HL-60 (cell line): ENCODE data around the gene COQ8B.

Experiments
- DNase-seq, 2 experiments: peaks; one replicate each; pipeline ENCODE4 v3.0.0-alpha.2; 2010 to 2020; ENCODE audit warnings: low read depth in 1 of 2, low spot score in 1 of 2
- H3K27ac ChIP-seq: fragments of 250-450 bp; sonication (Bioruptor Pico); replicated peaks from 2 replicates; pipeline ENCODE4 v1.5.1; 2020; ENCODE audit warnings: mild to moderate bottlenecking, moderate library complexity
- H3K27me3 ChIP-seq: fragments of 250-450 bp; sonication (Bioruptor Pico); 2 replicates; pipeline ENCODE4 v1.5.1; 2021; ENCODE audit warnings: mild to moderate bottlenecking, moderate library complexity; ENCODE audit not compliant: insufficient read depth, poor library complexity, severe bottlenecking
- H3K4me3 ChIP-seq: replicated peaks from 2 replicates; pipeline ENCODE4 v1.5.1; 2011; ENCODE audit warnings: mild to moderate bottlenecking, control low read depth, low read length; ENCODE audit not compliant: insufficient read depth
- GABPA ChIP-seq: IDR thresholded peaks from 2 replicates; pipeline ENCODE4 v1.6.1; 2012; ENCODE audit warnings: low read depth
- POLR2AphosphoS5 ChIP-seq: IDR thresholded peaks from 2 replicates; pipeline ENCODE4 v1.6.1; 2012; ENCODE audit warnings: low read depth
- SPI1 ChIP-seq: IDR thresholded peaks from 2 replicates; pipeline ENCODE4 v1.6.1; 2012; ENCODE audit warnings: low read depth, mild to moderate bottlenecking, borderline replicate concordance
- TF ChIP-seq, protein P1 (sequence below): IDR thresholded peaks from 2 replicates; pipeline ENCODE4 v1.6.1; 2012; ENCODE audit warnings: low read depth; ENCODE audit not compliant: insufficient replicate concordance
- TF ChIP-seq, protein P2 (sequence below): IDR thresholded peaks from one replicate; pipeline ENCODE4 v1.5.1; 2011; ENCODE audit warnings: low read length, control low read depth, inconsistent platforms; ENCODE audit not compliant: insufficient read depth

COQ8B gene

DNA sequence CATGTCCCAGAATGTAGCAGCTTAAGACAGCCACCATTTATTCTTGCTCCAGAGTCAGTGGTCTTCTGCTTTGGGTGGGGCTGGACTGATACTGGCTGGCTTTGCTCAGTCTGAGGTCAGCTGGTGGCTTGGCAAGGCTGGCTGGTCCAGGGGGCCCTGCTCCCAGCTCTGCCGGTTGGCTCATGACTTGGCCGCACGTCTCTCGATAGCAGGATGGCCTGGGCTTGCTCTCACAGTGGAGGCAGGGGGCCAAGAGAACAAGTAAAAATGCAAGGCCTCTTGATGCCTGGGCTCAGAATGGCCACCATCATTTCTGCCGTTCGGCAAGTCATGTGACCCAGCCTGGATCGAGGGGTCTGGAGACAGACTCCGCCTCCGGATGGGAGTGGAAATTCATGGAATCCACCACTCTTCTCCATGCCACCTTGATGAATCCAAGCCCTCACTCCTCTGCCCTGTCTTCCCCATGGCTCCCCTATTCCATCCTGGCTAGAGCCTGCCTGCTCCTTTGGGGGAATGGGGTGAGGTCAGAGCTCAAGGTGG, 20.5 kb upstream of the COQ8B start:
- Histone ChIP-seq H3K27ac (no peak overlapping the region), H3K27me3 (no peaks in the 10 kb centered on the region), H3K4me3 (no peak overlapping the region)
- TF ChIP-seq, protein P1, sequence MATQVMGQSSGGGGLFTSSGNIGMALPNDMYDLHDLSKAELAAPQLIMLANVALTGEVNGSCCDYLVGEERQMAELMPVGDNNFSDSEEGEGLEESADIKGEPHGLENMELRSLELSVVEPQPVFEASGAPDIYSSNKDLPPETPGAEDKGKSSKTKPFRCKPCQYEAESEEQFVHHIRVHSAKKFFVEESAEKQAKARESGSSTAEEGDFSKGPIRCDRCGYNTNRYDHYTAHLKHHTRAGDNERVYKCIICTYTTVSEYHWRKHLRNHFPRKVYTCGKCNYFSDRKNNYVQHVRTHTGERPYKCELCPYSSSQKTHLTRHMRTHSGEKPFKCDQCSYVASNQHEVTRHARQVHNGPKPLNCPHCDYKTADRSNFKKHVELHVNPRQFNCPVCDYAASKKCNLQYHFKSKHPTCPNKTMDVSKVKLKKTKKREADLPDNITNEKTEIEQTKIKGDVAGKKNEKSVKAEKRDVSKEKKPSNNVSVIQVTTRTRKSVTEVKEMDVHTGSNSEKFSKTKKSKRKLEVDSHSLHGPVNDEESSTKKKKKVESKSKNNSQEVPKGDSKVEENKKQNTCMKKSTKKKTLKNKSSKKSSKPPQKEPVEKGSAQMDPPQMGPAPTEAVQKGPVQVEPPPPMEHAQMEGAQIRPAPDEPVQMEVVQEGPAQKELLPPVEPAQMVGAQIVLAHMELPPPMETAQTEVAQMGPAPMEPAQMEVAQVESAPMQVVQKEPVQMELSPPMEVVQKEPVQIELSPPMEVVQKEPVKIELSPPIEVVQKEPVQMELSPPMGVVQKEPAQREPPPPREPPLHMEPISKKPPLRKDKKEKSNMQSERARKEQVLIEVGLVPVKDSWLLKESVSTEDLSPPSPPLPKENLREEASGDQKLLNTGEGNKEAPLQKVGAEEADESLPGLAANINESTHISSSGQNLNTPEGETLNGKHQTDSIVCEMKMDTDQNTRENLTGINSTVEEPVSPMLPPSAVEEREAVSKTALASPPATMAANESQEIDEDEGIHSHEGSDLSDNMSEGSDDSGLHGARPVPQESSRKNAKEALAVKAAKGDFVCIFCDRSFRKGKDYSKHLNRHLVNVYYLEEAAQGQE: no peak
- no peak for TF ChIP-seq GABPA
- TF ChIP-seq POLR2AphosphoS5: no peak
- TF ChIP-seq, protein P2, sequence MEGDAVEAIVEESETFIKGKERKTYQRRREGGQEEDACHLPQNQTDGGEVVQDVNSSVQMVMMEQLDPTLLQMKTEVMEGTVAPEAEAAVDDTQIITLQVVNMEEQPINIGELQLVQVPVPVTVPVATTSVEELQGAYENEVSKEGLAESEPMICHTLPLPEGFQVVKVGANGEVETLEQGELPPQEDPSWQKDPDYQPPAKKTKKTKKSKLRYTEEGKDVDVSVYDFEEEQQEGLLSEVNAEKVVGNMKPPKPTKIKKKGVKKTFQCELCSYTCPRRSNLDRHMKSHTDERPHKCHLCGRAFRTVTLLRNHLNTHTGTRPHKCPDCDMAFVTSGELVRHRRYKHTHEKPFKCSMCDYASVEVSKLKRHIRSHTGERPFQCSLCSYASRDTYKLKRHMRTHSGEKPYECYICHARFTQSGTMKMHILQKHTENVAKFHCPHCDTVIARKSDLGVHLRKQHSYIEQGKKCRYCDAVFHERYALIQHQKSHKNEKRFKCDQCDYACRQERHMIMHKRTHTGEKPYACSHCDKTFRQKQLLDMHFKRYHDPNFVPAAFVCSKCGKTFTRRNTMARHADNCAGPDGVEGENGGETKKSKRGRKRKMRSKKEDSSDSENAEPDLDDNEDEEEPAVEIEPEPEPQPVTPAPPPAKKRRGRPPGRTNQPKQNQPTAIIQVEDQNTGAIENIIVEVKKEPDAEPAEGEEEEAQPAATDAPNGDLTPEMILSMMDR: no peak
- no peak for TF ChIP-seq SPI1
- DNase-seq: no peak

DNA sequence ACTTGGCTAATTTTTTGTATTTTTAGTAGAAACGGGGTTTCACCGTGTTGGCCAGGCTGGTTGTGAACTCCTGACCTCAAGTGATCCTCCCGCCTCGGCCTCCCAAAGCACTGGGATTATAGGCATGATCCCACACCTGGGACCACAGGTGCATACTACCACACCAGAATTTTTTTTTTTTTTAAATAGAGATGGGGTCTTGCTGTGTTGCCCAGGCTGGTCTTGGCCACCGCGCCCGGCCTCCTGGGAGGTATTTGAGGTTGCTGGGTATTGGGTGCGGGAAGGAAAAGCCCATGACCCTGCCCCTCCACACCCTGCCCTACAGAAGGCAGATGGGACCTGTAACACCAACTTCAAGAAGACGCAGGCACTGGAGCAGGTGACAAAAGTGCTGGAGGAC, 20.0 kb upstream of the COQ8B start:
- Histone ChIP-seq H3K4me3 (no peak overlapping the region), H3K27ac (no peak overlapping the region)
- no peak for TF ChIP-seq SPI1
- TF ChIP-seq, protein P1: no peak

DNA sequence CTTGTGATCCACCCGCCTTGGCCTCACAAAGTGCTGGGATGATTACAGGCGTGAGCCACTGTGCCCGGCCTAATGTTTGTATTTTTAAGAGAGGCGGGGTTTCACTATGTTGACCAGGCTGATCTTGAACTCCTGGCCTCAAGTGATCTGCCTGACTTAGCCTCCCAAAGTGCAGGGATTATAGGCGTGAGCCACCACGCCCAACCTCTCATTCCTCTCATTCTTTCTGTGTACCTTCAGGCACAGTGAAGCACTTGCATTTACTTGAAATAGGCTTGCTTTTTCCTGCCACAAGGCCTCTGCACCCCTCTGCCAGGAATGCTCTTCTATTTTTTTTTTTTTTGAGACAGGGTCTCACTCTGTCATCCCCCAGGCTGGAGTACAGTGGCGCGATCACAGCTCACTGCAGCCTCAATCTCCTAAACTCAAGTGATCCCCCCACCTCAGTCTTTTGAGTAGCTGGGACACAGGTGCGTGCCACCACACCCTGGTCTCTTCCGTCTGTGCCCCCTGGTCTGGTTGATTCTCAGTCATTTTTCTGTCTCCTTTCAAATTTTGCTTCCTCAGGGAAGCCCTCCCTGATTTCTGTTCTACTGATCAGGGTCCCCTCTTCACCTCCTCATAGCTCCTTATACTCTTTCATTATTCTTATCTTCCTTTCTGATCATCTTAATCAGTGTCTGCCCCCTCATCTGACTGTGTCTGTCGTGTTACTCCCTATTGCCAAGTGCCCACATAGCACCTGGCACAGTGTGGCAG, 18.5 kb upstream of the COQ8B start:
- no peaks in the 10 kb centered on the region for H3K27me3 ChIP-seq
- no peak overlapping the region for H3K4me3 ChIP-seq
- H3K27ac ChIP-seq: no peak overlapping the region
- DNase-seq: no peak
- TF ChIP-seq GABPA: no peak
- TF ChIP-seq, protein P2: no peak
- TF ChIP-seq SPI1: no peak
- TF ChIP-seq, protein P1: no peak
- TF ChIP-seq POLR2AphosphoS5: no peak

More for the DNA sequence above, 20.0 kb upstream of the COQ8B start:
- DNase-seq: no peak
- no peaks in the 10 kb centered on the region for H3K27me3 ChIP-seq
